ENCODE measurements around the gene NHLRC4.

- no peak for TF ChIP-seq CTCF (IDR thresholded peaks at IDR 0.05)
- no peak for TF ChIP-seq POLR2AphosphoS5 (IDR thresholded peaks at IDR 0.05)
- no peak for TF ChIP-seq POLR2A (IDR thresholded peaks at IDR 0.05)
- no peak for TF ChIP-seq EP300 (IDR thresholded peaks at IDR 0.05)
Observed at GRCh38 chr16:566475-567372, at the start of gene NHLRC4.

Measured in stomach (tissue), 4 donors.